IMR-90 (cell line): ENCODE results near the gene MARCHF6. TPM values are rescaled to one million over a fixed set of nuclear protein-coding genes. Genes with fewer than 3 reads are reported as not detected.

Source experiments
- ATAC-seq: fragments of 200-7000 bp; cut with Tn5 transposase; 2 replicates; pipeline ENCODE4 v1.9.1; 2020; ENCODE audit warnings: low read depth, mild to moderate bottlenecking, moderate library complexity
- BruUV-seq: library from RNA; stranded (reverse); fragments of 400-500 nt; replicated peaks from 2 replicates; lab custom pipeline; 2021; lab: Mats Ljungman, UMichigan
- CTCF ChIA-PET: fragments of 300-600 bp; formaldehyde crosslinking; extraction: SDS; loops from one replicate; lab custom pipeline; 2021; ENCODE audit warnings: antibody characterized with exemption; lab: Yijun Ruan, JAX
- POLR2A ChIA-PET: fragments of 300-600 bp; sonication (Branson Sonifier 250); formaldehyde crosslinking; loops from one replicate; lab custom pipeline; 2022; ENCODE audit warnings: antibody characterized with exemption; ENCODE audit not compliant: unreplicated experiment; lab: Charles Lee
- DNase-seq: peaks from one replicate; pipeline ENCODE4 v3.0.0; 2013
- H2AFZ ChIP-seq: replicated peaks from 2 replicates; pipeline ENCODE3; 2013; ENCODE audit warnings: low read length, mild to moderate bottlenecking; ENCODE audit not compliant: poor library complexity
- H2AK5ac ChIP-seq: 2 replicates; pipeline ENCODE4 v1.6.1; 2013; ENCODE audit warnings: low read depth, low read length, inconsistent platforms
- H2AK9ac ChIP-seq: replicated peaks from 2 replicates; pipeline ENCODE3; 2013; ENCODE audit warnings: mild to moderate bottlenecking, low read depth, low read length, moderate library complexity; ENCODE audit not compliant: poor library complexity
- H2BK120ac ChIP-seq: 2 replicates; pipeline ENCODE4 v1.6.1; 2013; ENCODE audit warnings: low read depth, low read length, inconsistent platforms
- H2BK15ac ChIP-seq: 3 replicates; pipeline ENCODE4 v1.6.1; 2013; ENCODE audit warnings: low read depth, low read length, inconsistent platforms
- H2BK20ac ChIP-seq: 2 replicates; pipeline ENCODE4 v1.6.1; 2013; ENCODE audit warnings: low read depth, mild to moderate bottlenecking, inconsistent platforms, low read length, moderate library complexity
- H2BK5ac ChIP-seq: 2 replicates; pipeline ENCODE4 v1.6.1; 2013; ENCODE audit warnings: mild to moderate bottlenecking, low read depth, low read length, inconsistent platforms; ENCODE audit not compliant: poor library complexity, severe bottlenecking
- H3K14ac ChIP-seq: replicated peaks from 2 replicates; pipeline ENCODE4 v1.6.1; 2013; ENCODE audit warnings: low read depth, low read length, inconsistent platforms
- H3K18ac ChIP-seq: 2 replicates; pipeline ENCODE4 v1.6.1; 2013; ENCODE audit warnings: low read depth, low read length, control low read depth
- H3K23ac ChIP-seq: 2 replicates; pipeline ENCODE4 v1.6.1; 2013; ENCODE audit warnings: low read depth, low read length, inconsistent platforms
- H3K27ac ChIP-seq: 2 replicates; pipeline ENCODE4 v1.5.1; 2013; ENCODE audit warnings: mild to moderate bottlenecking, control low read depth, low read length; ENCODE audit not compliant: insufficient read depth
- H3K27me3 ChIP-seq: 2 replicates; pipeline ENCODE4 v1.6.1; 2013; ENCODE audit warnings: low read length; ENCODE audit not compliant: control insufficient read depth, insufficient read depth
- H3K36me3 ChIP-seq: 2 replicates; pipeline ENCODE4 v1.6.1; 2013; ENCODE audit warnings: low read length, mixed read lengths; ENCODE audit not compliant: control insufficient read depth, insufficient read depth
- H3K4ac ChIP-seq: 2 replicates; pipeline ENCODE4 v1.6.1; 2013; ENCODE audit warnings: low read depth, low read length, inconsistent platforms
- H3K4me1 ChIP-seq: 2 replicates; pipeline ENCODE4 v1.6.1; 2013; ENCODE audit warnings: low read length, mixed read lengths; ENCODE audit not compliant: control insufficient read depth, insufficient read depth
- H3K4me2 ChIP-seq: 2 replicates; pipeline ENCODE4 v1.6.1; 2013; ENCODE audit warnings: low read depth, mild to moderate bottlenecking, control low read depth, low read length, moderate library complexity
- H3K4me3 ChIP-seq: 2 replicates; pipeline ENCODE4 v1.5.1; 2013; ENCODE audit warnings: low read depth, mild to moderate bottlenecking, control low read depth, low read length, moderate library complexity; ENCODE audit not compliant: insufficient read depth
- H3K56ac ChIP-seq: 2 replicates; pipeline ENCODE4 v1.6.1; 2013; ENCODE audit warnings: low read length, inconsistent platforms; ENCODE audit not compliant: insufficient read depth; ENCODE audit errors: extremely low read depth
- H3K79me1 ChIP-seq, 2 experiments: 2 replicates each; pipeline ENCODE4 v1.6.1; 2013; ENCODE audit warnings: low read length in 2 of 2, inconsistent platforms in 1 of 2, low read depth in 1 of 2
- H3K9ac ChIP-seq: 2 replicates; pipeline ENCODE4 v1.6.1; 2013; ENCODE audit warnings: low read depth, low read length, control low read depth
- H3K9me1 ChIP-seq: 2 replicates; pipeline ENCODE4 v1.6.1; 2013; ENCODE audit warnings: low read length, inconsistent platforms; ENCODE audit not compliant: insufficient read depth
- H3K9me3 ChIP-seq: 2 replicates; pipeline ENCODE4 v1.6.1; 2013; ENCODE audit warnings: low read length; ENCODE audit not compliant: control insufficient read depth, insufficient read depth
- H4K20me1 ChIP-seq: 2 replicates; pipeline ENCODE4 v1.6.1; 2013; ENCODE audit warnings: low read length, inconsistent platforms; ENCODE audit not compliant: insufficient read depth
- H4K5ac ChIP-seq: 2 replicates; pipeline ENCODE4 v1.6.1; 2013; ENCODE audit warnings: mild to moderate bottlenecking, low read depth, low read length, control low read depth
- H4K8ac ChIP-seq, 2 experiments: 2 replicates each; pipeline ENCODE4 v1.6.1; 2013; ENCODE audit warnings: low read depth in 2 of 2, low read length in 2 of 2, control low read depth in 1 of 2, inconsistent platforms in 1 of 2
- H4K91ac ChIP-seq: 2 replicates; pipeline ENCODE4 v1.6.1; 2013; ENCODE audit warnings: low read depth, low read length, inconsistent platforms; ENCODE audit not compliant: insufficient read depth
- BHLHE40 ChIP-seq: fragments of 150-350 bp; IDR thresholded peaks from 2 replicates; pipeline ENCODE4 v1.6.1; 2016; ENCODE audit warnings: mild to moderate bottlenecking, low read depth, low read length
- CEBPB ChIP-seq: IDR thresholded peaks from 2 replicates; pipeline ENCODE4 v1.6.1; 2012; ENCODE audit warnings: low read depth, low read length, improper control_type of control experiment
- CHD1 ChIP-seq: IDR thresholded peaks from 2 replicates; pipeline ENCODE4 v1.6.1; 2012; ENCODE audit warnings: low read depth, low read length, improper control_type of control experiment
- FOS ChIP-seq: fragments of 150-350 bp; IDR thresholded peaks from 2 replicates; pipeline ENCODE4 v1.6.1; 2016; ENCODE audit warnings: low read depth, low read length
- MAFK ChIP-seq: IDR thresholded peaks from 2 replicates; pipeline ENCODE4 v1.6.1; 2012; ENCODE audit warnings: low read depth, low read length, improper control_type of control experiment
- MAZ ChIP-seq: IDR thresholded peaks from 2 replicates; pipeline ENCODE4 v1.6.1; 2012; ENCODE audit warnings: low read depth, mild to moderate bottlenecking, low read length, improper control_type of control experiment, moderate library complexity, borderline replicate concordance
- MXI1 ChIP-seq: IDR thresholded peaks from 2 replicates; pipeline ENCODE4 v1.6.1; 2012; ENCODE audit warnings: low read depth, mild to moderate bottlenecking, low read length, moderate library complexity, borderline replicate concordance
- NFE2L2 ChIP-seq: fragments of 150-350 bp; IDR thresholded peaks from 2 replicates; pipeline ENCODE4 v1.6.1; 2016; ENCODE audit warnings: low read depth, mild to moderate bottlenecking, low read length
- POLR2A ChIP-seq: IDR thresholded peaks from 2 replicates; pipeline ENCODE4 v1.6.1; 2012; ENCODE audit warnings: mild to moderate bottlenecking, low read depth, low read length
- RAD21 ChIP-seq: IDR thresholded peaks from 2 replicates; pipeline ENCODE4 v1.6.1; 2012; ENCODE audit warnings: low read length, improper control_type of control experiment
- RCOR1 ChIP-seq: IDR thresholded peaks from 2 replicates; pipeline ENCODE4 v1.6.1; 2012; ENCODE audit warnings: mild to moderate bottlenecking, low read length, improper control_type of control experiment; ENCODE audit not compliant: insufficient replicate concordance
- RFX5 ChIP-seq: IDR thresholded peaks from 2 replicates; pipeline ENCODE4 v1.8.0; 2012; ENCODE audit warnings: low read depth, mild to moderate bottlenecking, low read length, moderate library complexity
- SMC3 ChIP-seq: fragments of 150-350 bp; IDR thresholded peaks from 2 replicates; pipeline ENCODE4 v1.6.1; 2016; ENCODE audit warnings: low read depth, mild to moderate bottlenecking, antibody characterized with exemption, low read length, moderate library complexity
- USF2 ChIP-seq: fragments of 150-350 bp; IDR thresholded peaks from 2 replicates; pipeline ENCODE4 v1.6.1; 2017; ENCODE audit warnings: mild to moderate bottlenecking, antibody characterized with exemption, low read length, low read depth
- WGBS, 2 experiments: methylation state at CpG; one replicate each; pipeline versions ENCODE4 v1.1.5 to v1.1.7; 2013; ENCODE audit warnings: missing lambda C conversion rate in 2 of 2; ENCODE audit not compliant: insufficient read length in 1 of 2; ENCODE audit errors: extremely low coverage in 2 of 2; 5-methylcytosine and 5-hydroxymethylcytosine counted together
- dilution Hi-C: fragments of 300-500 bp; cut with HindIII; formaldehyde crosslinking; loops from one replicate; pipeline ENCODE4 v1.14.3; 2018; ENCODE audit warnings: low sequenced_read_pairs; ENCODE audit not compliant: unreplicated experiment
- in situ Hi-C: fragments of 300-500 bp; cut with MboI; formaldehyde crosslinking; loops from 3 replicates; pipeline ENCODE4 v1.14.3; 2019; ENCODE audit warnings: low sequenced_read_pairs, inconsistent platforms, mixed read lengths
- intact Hi-C: fragments of 100-400 bp; cut with micrococcal nuclease; formaldehyde crosslinking; loops from 2 replicates; pipeline ENCODE4 v1.10.0; 2022
- polyA plus RNA-seq, 3 experiments: library from polyadenylated mRNA; depleted of rRNA; stranded (reverse); fragments of >200 nt; gene quantifications; 2 replicates each; pipeline ENCODE4 v1.2.3, GENCODE V29; 2012; ENCODE audit warnings: low replicate concordance in 1 of 3
- total RNA-seq: library from RNA; depleted of rRNA; stranded (reverse); fragments of >200 nt; gene quantifications from 2 replicates; pipeline ENCODE4 v1.2.3, GENCODE V29; 2012

MARCHF6 gene
- total and polyA plus RNA-seq, 2 of the 4 experiments (the other 2 are of a cell fraction) = 55.2 to 62.6 TPM

- H2BK20ac ChIP-seq = no peak overlapping the region
- peak overlapping the region; percentile 95 for H2AK9ac ChIP-seq
- in situ Hi-C loops (no loop called here), intact Hi-C loops (loop anchor here (5.0 kb wide), 1 partner anchor 46 kb away; no protein-coding TSS in a partner anchor), dilution Hi-C loops (no loop called here)
- peak overlapping the region; percentile 72; the same call in 1 of the 2 replicates for H2BK120ac ChIP-seq
- no TSS peak for BruUV-seq
- no peaks in the 10 kb centered on the region for H4K20me1 ChIP-seq
- H4K91ac ChIP-seq = no peak overlapping the region
- ATAC-seq (peak; percentile 66), DNase-seq (peak; percentile 26)
- peak overlapping the region; percentile 94 for H3K4me2 ChIP-seq
- H3K4me1 ChIP-seq = peaks cover 22% of the 10 kb centered on the region
- no peaks in the 10 kb centered on the region for H3K9me3 ChIP-seq
- H4K5ac ChIP-seq = peak overlapping the region; percentile 73; the same call in 1 of the 2 replicates
- no peaks in the 10 kb centered on the region for H3K79me1 ChIP-seq
- TF ChIP-seq MAFK (peak; percentile 43; the same call in 1 of the 2 replicates), FOS (no peak), CEBPB (no peak), CHD1 (no peak), POLR2A (no peak), RFX5 (no peak), MAZ (no peak), USF2 (no peak), RAD21 (peak; percentile 30; the same call in 1 of the 2 replicates), NFE2L2 (no peak), SMC3 (no peak), RCOR1 (no peak), BHLHE40 (no peak), MXI1 (no peak)
- 14% methylated on average over 38 of the region's 81 CpGs; no CpG with 5 or more reads in 1 of the 2 experiments for WGBS, 2 experiments
- peak overlapping the region; percentile 26 to 66; a peak in 1 of 4 replicates for H4K8ac ChIP-seq
- ChIA-PET CTCF (no interaction called here), POLR2A (no interaction called here)
- no peak overlapping the region for H3K56ac ChIP-seq
- H3K23ac ChIP-seq = peak overlapping the region; percentile 77; the same call in 1 of the 2 replicates
- no peak overlapping the region for H2BK5ac ChIP-seq
- H3K27me3 ChIP-seq = peaks cover 5% of the 10 kb centered on the region; the same call in 1 of the 2 replicates
- peaks cover 12% of the 10 kb centered on the region for H3K9me1 ChIP-seq
- H3K9ac ChIP-seq = peak overlapping the region; percentile 66
- H3K36me3 ChIP-seq = no peaks in the 10 kb centered on the region
- peak overlapping the region; percentile 21; the same call in 1 of the 2 replicates for H3K27ac ChIP-seq
- H3K4me3 ChIP-seq = peak overlapping the region; percentile 66
- H2AK5ac ChIP-seq = no peak overlapping the region
- peak overlapping the region; percentile 93 for H2AFZ ChIP-seq
- peak overlapping the region; percentile 68 for H3K4ac ChIP-seq
- H3K14ac ChIP-seq = peak overlapping the region; percentile 74; the same call in 1 of the 2 replicates
- H3K18ac ChIP-seq = peak overlapping the region; percentile 42; the same call in 1 of the 2 replicates
- no peak overlapping the region; the same call in 2 of the 3 replicates for H2BK15ac ChIP-seq
Measured at GRCh38 chr5:10333154-10334006, 20.1 kb upstream of the MARCHF6 start.
